Stimulated activated CD4-positive, alpha-beta T cell treated with anti-CD3 and anti-CD28 coated beads, Interleukin-1b, Interleukin-23, amount 100 ng/mL, for 24 hours (primary cell): ENCODE results near the gene DHRSX.
"Not testable (repeated sequence)": the region's sequence is repeated elsewhere in the genome, so short reads cannot be mapped to it uniquely, and the experiment has no call there.

Source experiments
- DNase-seq, 4 experiments: peaks; one replicate each; pipeline ENCODE4 v3.0.0-alpha.2; 2020; ENCODE audit warnings: low read depth in 4 of 4, low spot score in 1 of 4

Gene DHRSX

GRCh38 chrX:2500803-2501558, at the start of gene DHRSX, which contains the start of gene ZBED1:
Gene DHRSX (minus strand): TSS chrX:2500976. CDS start chrX:2500925, 51 bp downstream.
Gene ZBED1 (minus strand): TSS chrX:2500976. CDS start chrX:2490719, 10,257 bp downstream.
- DNase-seq, result peak in 3 of 4 experiments; percentile 20 to 49 (median 28)

GRCh38 chrX:2549876-2550275, 49.1 kb upstream of the DHRSX start:
- DNase-seq, result no peak

GRCh38 chrX:2548711-2549423, 48.1 kb upstream of the DHRSX start:
- no peak for DNase-seq

- no peak for DNase-seq
Observed at GRCh38 chrX:2547736-2548135, 47.0 kb upstream of the DHRSX start.

- no peak for DNase-seq
Observed at GRCh38 chrX:2546496-2546895, 45.7 kb upstream of the DHRSX start.

GRCh38 chrX:2545144-2545543, 44.4 kb upstream of the DHRSX start:
- no peak for DNase-seq

- DNase-seq, result no peak
Observed at GRCh38 chrX:2542826-2543521, 42.2 kb upstream of the DHRSX start.

- no peak for DNase-seq
Observed at GRCh38 chrX:2541603-2542002, 40.8 kb upstream of the DHRSX start.

- no peak for DNase-seq
Observed at GRCh38 chrX:2540426-2540947, 39.7 kb upstream of the DHRSX start.

- DNase-seq, result no peak
Observed at GRCh38 chrX:2539586-2539985, 38.8 kb upstream of the DHRSX start.

GRCh38 chrX:2538031-2538757, 37.4 kb upstream of the DHRSX start:
- DNase-seq, result no peak

GRCh38 chrX:2536974-2537373, 36.2 kb upstream of the DHRSX start:
- DNase-seq, result no peak

GRCh38 chrX:2536141-2536540, 35.4 kb upstream of the DHRSX start:
- DNase-seq, result no peak

GRCh38 chrX:2534261-2535021, 33.7 kb upstream of the DHRSX start:
- DNase-seq, result not testable (repeated sequence)

GRCh38 chrX:2533424-2533823, 32.6 kb upstream of the DHRSX start:
- DNase-seq, result no peak

- no peak for DNase-seq
Observed at GRCh38 chrX:2526390-2526789, 25.6 kb upstream of the DHRSX start.

GRCh38 chrX:2523911-2524310, 23.1 kb upstream of the DHRSX start:
- no peak for DNase-seq

- DNase-seq, result no peak
Observed at GRCh38 chrX:2521927-2522386, 21.2 kb upstream of the DHRSX start.

- DNase-seq, result no peak
Observed at GRCh38 chrX:2521092-2521926, 20.5 kb upstream of the DHRSX start.
